Stimulated activated CD4-positive, alpha-beta T cell treated with anti-CD3 and anti-CD28 coated beads, Interleukin-1b, Interleukin-23, amount 100 ng/mL, for 4 hours (primary cell): Measurements from ENCODE around the gene LRRC14B.
"Not testable (repeated sequence)": the region's sequence is repeated elsewhere in the genome, so short reads cannot be mapped to it uniquely, and the experiment has no call there.

Experiments used
- DNase-seq, 2 donors: peaks; one replicate each; pipeline ENCODE4 v3.0.0-alpha.2; 2020; ENCODE audit warnings: low read depth in 2 of 2

Gene LRRC14B

DNA sequence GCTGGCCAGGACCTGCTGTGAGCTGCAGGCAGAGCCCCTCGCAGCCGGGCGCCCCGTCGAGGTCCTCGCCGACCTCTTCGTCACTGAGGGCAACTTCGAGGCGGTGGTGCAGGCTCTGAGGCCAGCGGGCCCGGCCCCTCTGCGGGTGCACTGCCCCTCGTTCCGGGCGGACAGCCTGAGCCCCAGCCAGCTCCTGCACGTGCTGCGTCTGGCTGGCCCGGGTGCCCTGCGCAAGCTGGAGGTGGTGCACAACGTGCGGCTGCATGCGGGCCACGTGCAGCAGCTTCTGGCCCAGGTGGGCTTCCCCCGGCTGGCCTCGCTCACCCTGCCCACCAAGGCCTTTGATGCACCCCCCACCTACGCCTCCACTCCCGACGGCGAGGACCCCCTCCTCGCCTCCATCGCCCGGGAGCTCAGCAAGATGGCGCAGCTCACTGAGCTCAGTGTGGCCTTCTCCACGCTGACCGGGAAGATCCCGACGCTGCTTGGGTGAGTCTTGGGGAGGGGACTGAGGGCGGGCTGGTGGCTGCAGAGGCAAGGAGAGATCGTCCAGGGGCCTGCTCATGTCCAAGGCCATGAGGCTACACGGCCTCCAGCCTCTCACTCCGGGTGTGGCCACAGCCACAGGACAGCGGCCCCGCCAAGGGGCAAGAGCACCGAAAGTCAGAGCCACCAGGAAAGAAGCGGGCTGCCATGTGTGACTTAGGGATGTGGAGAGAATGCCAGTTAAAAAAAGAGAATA lies 825 bp downstream of the LRRC14B start:
- DNase-seq, result no peak

- DNase-seq, result no peak
These were observed 1.3 kb downstream of the LRRC14B start for GRCh38 chr5:192691-192969.

GRCh38 chr5:192970-193831 lies 1.9 kb downstream of the LRRC14B start:
- DNase-seq, result no peak

- DNase-seq, result no peak
These were observed 2.8 kb downstream of the LRRC14B start for GRCh38 chr5:194102-194501.

DNA sequence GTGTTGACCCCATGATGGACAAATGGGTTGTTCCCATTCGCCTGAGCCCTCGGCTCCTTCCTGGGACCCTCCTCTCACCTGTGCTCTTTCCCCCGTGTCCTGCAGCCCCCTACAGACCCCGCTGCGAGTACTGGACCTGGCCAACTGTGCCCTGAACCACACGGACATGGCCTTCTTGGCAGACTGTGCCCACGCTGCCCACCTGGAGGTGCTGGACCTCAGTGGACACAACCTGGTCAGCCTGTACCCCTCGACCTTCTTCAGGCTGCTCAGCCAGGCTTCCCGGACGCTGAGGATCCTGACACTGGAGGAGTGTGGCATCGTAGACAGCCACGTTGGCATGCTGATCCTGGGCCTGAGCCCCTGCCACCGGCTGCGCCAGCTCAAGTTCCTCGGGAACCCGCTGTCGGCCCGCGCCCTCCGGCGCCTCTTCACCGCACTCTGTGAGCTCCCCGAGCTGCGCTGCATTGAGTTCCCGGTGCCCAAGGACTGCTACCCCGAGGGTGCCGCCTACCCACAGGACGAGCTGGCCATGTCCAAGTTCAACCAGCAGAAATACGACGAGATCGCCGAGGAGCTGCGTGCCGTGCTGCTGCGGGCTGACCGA lies 3.4 kb downstream of the LRRC14B start:
- no peak for DNase-seq

DNA sequence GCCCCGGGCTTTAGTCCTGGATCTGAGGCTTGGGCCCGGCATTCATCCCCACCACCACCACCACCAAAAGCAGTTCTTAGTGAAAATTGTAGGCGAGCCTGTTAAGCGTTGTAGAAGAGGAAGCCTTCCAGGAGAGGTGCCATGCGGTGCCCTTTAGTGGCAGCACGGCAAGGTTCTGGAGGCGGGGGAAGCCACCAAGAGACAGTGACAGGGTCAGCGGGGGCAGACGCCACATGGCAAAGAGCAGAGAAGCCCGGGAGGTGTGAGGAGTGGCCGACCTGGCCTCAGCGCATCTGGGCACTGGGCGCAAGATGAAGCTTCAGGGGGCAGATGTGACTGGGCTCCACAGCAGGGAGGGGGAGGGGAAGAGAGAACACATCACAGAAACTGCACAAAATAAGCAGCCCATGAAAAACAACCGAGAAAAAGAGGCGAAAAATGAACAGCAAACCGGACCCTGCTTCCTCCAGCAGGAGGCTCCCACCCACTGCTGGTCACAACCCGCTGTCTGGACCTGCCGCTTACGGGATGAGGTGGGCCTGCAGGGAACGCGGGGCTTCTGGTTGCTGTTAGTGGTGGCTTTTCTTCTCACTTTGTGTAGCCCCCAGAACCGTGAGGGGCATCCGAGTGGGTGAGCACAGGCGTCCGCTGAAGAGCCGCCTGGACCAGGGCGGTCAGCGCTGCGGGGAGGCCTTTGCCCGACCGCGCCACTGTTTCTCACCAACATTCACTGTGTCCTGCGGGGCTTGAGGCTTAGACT lies 4.3 kb downstream of the LRRC14B start:
- DNase-seq, result no peak

DNA sequence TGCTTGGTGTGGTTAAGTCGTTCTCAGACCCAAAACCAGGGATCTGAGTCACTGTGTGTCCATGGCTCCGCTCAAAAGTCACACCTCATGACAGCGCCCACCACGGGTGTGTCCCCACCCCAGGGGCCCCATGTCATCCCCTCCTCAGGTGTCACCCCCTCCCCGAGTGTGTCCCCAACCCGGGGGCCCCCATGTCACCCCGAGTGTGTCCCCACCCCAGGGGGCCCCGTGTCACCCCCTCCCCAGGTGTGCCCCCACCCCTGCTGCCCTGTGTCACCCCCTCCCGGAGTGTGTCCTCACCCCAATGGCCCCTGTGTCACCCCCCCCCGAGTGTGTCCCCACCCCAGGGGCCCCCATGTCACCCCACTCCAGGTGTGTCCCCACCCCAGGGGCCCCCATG lies 5.1 kb downstream of the LRRC14B start:
- DNase-seq, result no peak

DNA sequence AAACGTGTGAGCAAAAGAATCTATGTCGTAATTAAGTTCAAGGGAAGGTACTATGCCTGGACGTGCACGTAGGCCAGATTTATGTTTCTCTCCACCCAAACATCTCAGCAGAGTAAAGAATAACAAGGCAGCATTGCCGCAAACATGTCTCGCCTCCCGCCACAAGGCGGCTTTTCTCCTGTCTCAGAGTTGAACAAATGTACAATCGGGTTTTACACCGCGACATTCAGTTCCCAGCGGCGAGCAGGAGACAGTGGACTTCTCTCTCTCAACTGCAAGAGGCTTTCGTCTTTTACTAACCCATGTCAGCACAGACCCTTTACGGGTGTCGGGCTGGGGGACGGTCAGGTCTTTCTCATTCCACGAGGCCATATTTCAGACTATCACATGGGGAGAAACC lies 5.7 kb downstream of the LRRC14B start:
- DNase-seq, result not testable (repeated sequence)

DNA sequence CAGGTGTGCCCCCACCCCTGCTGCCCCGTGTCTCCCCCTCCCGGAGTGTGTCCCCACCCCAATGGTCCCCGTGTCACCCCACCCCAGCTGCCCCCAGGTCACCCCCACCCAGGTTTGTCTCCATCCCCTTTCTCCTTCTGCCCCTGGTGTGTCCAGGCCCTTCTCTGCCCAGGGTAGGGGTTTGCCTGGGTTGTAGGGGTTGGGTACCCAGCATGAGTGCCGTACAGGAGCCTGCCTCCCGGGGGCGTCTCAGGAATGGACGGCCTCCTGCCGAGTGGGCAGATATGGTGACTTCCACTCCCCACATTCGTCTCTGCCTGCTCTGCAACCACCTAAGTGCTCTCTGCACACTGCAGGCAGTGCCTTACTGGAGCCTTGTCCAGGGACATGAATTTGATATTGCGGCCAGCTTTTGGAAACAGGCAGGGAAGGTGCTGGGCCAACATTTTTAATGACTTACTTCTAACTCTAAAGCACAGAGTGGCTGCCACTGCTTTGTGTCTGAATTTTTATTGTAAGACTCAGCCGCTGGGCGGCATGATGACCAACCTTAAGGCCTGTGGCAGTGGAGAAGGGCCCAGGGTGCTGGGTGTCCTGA lies 6.7 kb downstream of the LRRC14B start:
- DNase-seq, result no peak

DNA sequence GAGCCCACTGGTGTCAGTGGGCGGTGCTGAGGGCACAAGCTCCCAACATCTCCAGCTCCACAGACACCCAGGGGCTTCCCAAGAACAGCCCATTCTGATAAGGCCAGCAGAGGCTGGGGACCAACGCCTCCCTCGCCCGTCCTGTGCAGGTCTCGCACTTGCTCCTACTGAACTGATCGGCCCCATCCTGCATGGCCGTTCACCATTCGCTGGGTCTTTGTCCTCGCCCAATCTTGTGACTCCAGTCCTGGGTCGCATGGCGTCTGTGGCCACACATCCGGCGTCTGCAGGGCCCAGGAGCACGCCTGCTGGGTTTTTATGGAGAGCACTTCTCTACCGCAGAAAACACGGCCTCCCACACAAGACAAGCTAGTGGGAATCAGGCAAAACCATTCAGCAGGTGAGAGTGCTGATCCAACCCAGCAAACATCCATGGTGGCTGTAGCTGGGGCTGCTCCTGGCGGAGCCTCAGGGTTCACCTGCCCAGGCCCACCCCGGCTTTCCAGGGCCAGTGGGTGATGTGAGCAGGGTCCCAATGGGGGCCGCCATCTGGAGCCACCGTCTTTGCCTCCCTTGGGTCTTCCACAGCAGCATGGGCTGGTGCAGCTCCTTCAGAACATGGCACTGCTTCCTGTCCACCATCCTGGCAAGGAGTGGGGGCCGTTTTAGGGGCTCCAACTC lies 7.4 kb downstream of the LRRC14B start:
- no peak for DNase-seq

- no peak for DNase-seq
These were observed 8.1 kb downstream of the LRRC14B start for GRCh38 chr5:199197-199949.

GRCh38 chr5:199950-200645 lies 8.8 kb downstream of the LRRC14B start:
- DNase-seq, result no peak

GRCh38 chr5:200985-201384 lies 9.7 kb downstream of the LRRC14B start:
- no peak for DNase-seq

- DNase-seq, result no peak
These were observed 10.4 kb downstream of the LRRC14B start for GRCh38 chr5:201672-202071.

GRCh38 chr5:203246-203930 lies 12.1 kb downstream of the LRRC14B start:
- DNase-seq, result no peak

- no peak for DNase-seq
These were observed 12.7 kb downstream of the LRRC14B start for GRCh38 chr5:204001-204400.

GRCh38 chr5:204462-204861 lies 13.2 kb downstream of the LRRC14B start:
- no peak for DNase-seq

- DNase-seq, result no peak
These were observed 13.8 kb downstream of the LRRC14B start for GRCh38 chr5:204966-205670.

DNA sequence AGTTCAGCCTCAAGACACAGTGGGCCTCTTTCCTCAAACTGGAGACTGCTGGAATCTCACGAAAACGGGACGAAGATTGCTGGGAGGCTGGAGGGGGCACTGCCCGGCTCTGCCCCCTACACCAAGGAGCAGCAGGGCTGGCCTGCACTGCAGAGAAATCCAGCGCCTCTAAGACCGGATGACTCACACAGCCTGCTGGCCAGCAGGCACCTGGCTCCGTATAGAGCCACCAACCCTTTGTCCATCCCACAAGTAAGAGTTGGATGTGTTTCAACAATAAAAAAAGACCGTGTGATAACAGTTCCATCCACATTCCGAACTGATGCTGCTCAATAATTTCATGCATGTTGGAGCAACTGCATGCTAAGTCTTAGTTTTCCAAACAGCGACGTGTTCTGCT lies 15.1 kb downstream of the LRRC14B start:
- DNase-seq, result no peak
